ENCODE measurements around the gene KRTAP5-1.

DNA sequence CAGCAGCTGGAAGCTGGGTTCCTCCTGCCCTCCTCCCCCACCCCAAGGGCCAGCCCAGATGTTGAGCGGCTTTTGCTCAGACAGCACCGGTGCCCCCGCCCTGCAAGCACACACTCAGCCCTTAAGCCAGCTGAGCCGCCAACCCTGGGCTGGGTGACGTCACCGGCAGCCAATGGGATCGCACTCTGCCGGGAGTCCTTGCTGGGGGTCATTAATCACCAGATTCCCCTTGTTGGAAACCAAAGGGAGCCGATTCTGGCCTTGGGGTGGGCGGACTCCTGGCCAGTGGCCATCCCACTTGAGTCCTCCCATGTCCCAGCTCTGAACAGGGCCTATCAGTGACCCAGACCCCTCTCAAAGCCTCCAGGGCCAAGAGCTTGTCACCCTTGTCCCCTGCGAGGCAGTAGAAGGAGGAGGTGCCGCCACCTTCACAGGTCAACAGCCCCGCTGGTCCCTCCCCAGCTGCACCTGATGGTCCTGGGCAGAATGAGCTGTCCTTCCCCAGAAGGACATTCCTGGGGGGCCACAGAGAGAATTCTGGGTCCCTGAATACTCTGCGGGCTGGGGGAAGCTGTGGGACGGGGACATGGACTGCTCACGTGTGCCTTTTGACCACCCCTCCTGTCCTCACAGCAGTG is 20.4 kb downstream of the KRTAP5-1 start:
- TF ChIP-seq, protein P1, sequence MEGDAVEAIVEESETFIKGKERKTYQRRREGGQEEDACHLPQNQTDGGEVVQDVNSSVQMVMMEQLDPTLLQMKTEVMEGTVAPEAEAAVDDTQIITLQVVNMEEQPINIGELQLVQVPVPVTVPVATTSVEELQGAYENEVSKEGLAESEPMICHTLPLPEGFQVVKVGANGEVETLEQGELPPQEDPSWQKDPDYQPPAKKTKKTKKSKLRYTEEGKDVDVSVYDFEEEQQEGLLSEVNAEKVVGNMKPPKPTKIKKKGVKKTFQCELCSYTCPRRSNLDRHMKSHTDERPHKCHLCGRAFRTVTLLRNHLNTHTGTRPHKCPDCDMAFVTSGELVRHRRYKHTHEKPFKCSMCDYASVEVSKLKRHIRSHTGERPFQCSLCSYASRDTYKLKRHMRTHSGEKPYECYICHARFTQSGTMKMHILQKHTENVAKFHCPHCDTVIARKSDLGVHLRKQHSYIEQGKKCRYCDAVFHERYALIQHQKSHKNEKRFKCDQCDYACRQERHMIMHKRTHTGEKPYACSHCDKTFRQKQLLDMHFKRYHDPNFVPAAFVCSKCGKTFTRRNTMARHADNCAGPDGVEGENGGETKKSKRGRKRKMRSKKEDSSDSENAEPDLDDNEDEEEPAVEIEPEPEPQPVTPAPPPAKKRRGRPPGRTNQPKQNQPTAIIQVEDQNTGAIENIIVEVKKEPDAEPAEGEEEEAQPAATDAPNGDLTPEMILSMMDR (IDR thresholded peaks at IDR 0.05 in 2 of 3, conservative IDR thresholded peaks at IDR 0.05 in 1 of 3; ENCODE audit: borderline replicate concordance in 1 of 3, insufficient read depth in 1 of 3, low read depth in 2 of 3, low read length in 2 of 3), result no peak
- TF ChIP-seq POLR2A (IDR thresholded peaks at IDR 0.05; ENCODE audit: borderline replicate concordance, extremely low read depth, insufficient read depth, insufficient read length) (no peak), EZH2 (IDR thresholded peaks at IDR 0.05) (no peak), POLR2AphosphoS5 (IDR thresholded peaks at IDR 0.05; ENCODE audit: low read depth, low read length) (no peak), JUND (IDR thresholded peaks at IDR 0.05) (no peak), MAX (IDR thresholded peaks at IDR 0.05) (no peak), ZNF274 (IDR thresholded peaks at IDR 0.05; ENCODE audit: low read depth, low read length) (no peak)
- TF ChIP-seq, protein P2, sequence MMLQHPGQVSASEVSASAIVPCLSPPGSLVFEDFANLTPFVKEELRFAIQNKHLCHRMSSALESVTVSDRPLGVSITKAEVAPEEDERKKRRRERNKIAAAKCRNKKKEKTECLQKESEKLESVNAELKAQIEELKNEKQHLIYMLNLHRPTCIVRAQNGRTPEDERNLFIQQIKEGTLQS (IDR thresholded peaks at IDR 0.05), result no peak

Measured in HCT116 (cell line).